HCT116 (cell line): ENCODE results near the gene ENPEP. TPM values are rescaled to one million over a fixed set of nuclear protein-coding genes. Genes with fewer than 3 reads are reported as not detected.
"Not testable (repeated sequence)": the region's sequence is repeated elsewhere in the genome, so short reads cannot be mapped to it uniquely, and the experiment has no call there.

Source experiments
- ATAC-seq: fragments of 200-7000 bp; cut with Tn5 transposase; 2 replicates; pipeline ENCODE4 v1.9.1; 2020; ENCODE audit warnings: mild to moderate bottlenecking, moderate library complexity
- BruUV-seq: library from RNA; stranded (reverse); fragments of 400-500 nt; replicated peaks from 2 replicates; lab custom pipeline; 2021; lab: Mats Ljungman, UMichigan
- CTCF ChIA-PET: fragments of 300-600 bp; sonication (Branson Sonifier 250); formaldehyde crosslinking; loops from one replicate; lab custom pipeline; 2021; ENCODE audit warnings: antibody characterized with exemption; lab: Charles Lee
- POLR2A ChIA-PET: fragments of 300-600, 350-600 bp; sonication (Branson Sonifier 250); formaldehyde crosslinking; loops from one replicate; lab custom pipeline; 2021; ENCODE audit warnings: antibody characterized with exemption; lab: Charles Lee
- RAD21 ChIA-PET, 2 experiments: fragments of 300-600 bp; sonication (Branson Sonifier 250); formaldehyde crosslinking; loops; one replicate each; lab custom pipeline; 2023; ENCODE audit warnings: low total read pairs in 2 of 2; ENCODE audit not compliant: uncharacterized antibody in 2 of 2, unreplicated experiment in 2 of 2, low non-redundant PET in 1 of 2; lab: Charles Lee
- DNase-seq: peaks from one replicate; pipeline ENCODE4 v3.0.0-alpha.2; 2010; ENCODE audit warnings: low read depth, low spot score
- H2AFZ ChIP-seq: fragments of 200-600 bp; shearing (Covaris generic), sonication (generic); 2 replicates; pipeline ENCODE4 v1.6.1; 2017; ENCODE audit warnings: low read depth, mixed run types, mixed read lengths, antibody characterized with exemption, low read length; ENCODE audit not compliant: poor library complexity, severe bottlenecking
- H3K27ac ChIP-seq: 2 replicates; pipeline ENCODE4 v1.5.1; 2012; ENCODE audit warnings: low read depth, low read length
- H3K27me3 ChIP-seq: fragments of 200-600 bp; sonication (generic); 2 replicates; pipeline ENCODE4 v1.6.1; 2016; ENCODE audit warnings: mixed run types, low read length, mixed read lengths; ENCODE audit not compliant: insufficient read depth
- H3K36me3 ChIP-seq, 2 experiments: fragments of 200-500 bp in 1 of 2; fragments of 200-600 bp in 1 of 2; sonication (Bioruptor generic) in 1 of 2; sonication (generic) in 1 of 2; 2 replicates each; pipeline versions ENCODE4 v1.5.1 to v1.6.1; 2014 to 2016; ENCODE audit warnings: low read length in 2 of 2, inconsistent platforms in 1 of 2, mixed read lengths in 1 of 2, mixed run types in 1 of 2; ENCODE audit not compliant: insufficient read depth in 2 of 2, control insufficient read depth in 1 of 2
- H3K4me1 ChIP-seq, 2 experiments: fragments of 200-600 bp in 1 of 2; sonication (generic) in 1 of 2; 2 replicates each; pipeline versions ENCODE4 v1.5.1 to v1.6.1; 2012 to 2017; ENCODE audit warnings: low read length in 2 of 2, inconsistent platforms in 1 of 2, mild to moderate bottlenecking in 1 of 2, mixed read lengths in 1 of 2, mixed run types in 1 of 2, moderate library complexity in 1 of 2; ENCODE audit not compliant: insufficient read depth in 2 of 2, control insufficient read depth in 1 of 2
- H3K4me2 ChIP-seq: fragments of 200-600 bp; sonication (generic); 2 replicates; pipeline ENCODE4 v1.6.1; 2017; ENCODE audit warnings: mixed run types, low read length, mixed read lengths
- H3K4me3 ChIP-seq, 2 experiments: fragments of 200-600 bp in 1 of 2; sonication (generic) in 1 of 2; replicated peaks in 1 of 2; 2 replicates each; pipeline ENCODE4 v1.5.1; 2011 to 2016; ENCODE audit warnings: low read length in 2 of 2, control low read depth in 1 of 2, low read depth in 1 of 2, mild to moderate bottlenecking in 1 of 2, mixed read lengths in 1 of 2, mixed run types in 1 of 2
- H3K79me2 ChIP-seq: fragments of 200-600 bp; sonication (generic); 2 replicates; pipeline ENCODE4 v1.6.1; 2017; ENCODE audit warnings: mild to moderate bottlenecking, mixed run types, low read length, moderate library complexity, mixed read lengths; ENCODE audit not compliant: insufficient read depth
- H3K9ac ChIP-seq: fragments of 200-600 bp; sonication (generic); 2 replicates; pipeline ENCODE4 v1.6.1; 2016; ENCODE audit warnings: low read length, mixed read lengths
- H3K9me2 ChIP-seq: fragments of 200-600 bp; sonication (generic), shearing (Covaris generic); 2 replicates; pipeline ENCODE4 v1.6.1; 2017; ENCODE audit warnings: mixed run types, mild to moderate bottlenecking, moderate library complexity; ENCODE audit not compliant: insufficient read depth
- H3K9me3 ChIP-seq, 2 experiments: fragments of 200-500 bp in 1 of 2; fragments of 200-600 bp in 1 of 2; sonication (Bioruptor generic) in 1 of 2; sonication (generic) in 1 of 2; 2 replicates each; pipeline ENCODE4 v1.6.1; 2014 to 2017; ENCODE audit warnings: low read length in 2 of 2, mixed read lengths in 2 of 2, inconsistent platforms in 1 of 2, low read depth in 1 of 2, mild to moderate bottlenecking in 1 of 2, mixed run types in 1 of 2, moderate library complexity in 1 of 2; ENCODE audit not compliant: control insufficient read depth in 1 of 2, insufficient read depth in 1 of 2
- H4K20me1 ChIP-seq: fragments of 200-600 bp; sonication (generic), shearing (Covaris generic); 2 replicates; pipeline ENCODE4 v1.6.1; 2017; ENCODE audit warnings: mixed run types, mild to moderate bottlenecking, moderate library complexity; ENCODE audit not compliant: insufficient read depth
- ATF3 ChIP-seq: IDR thresholded peaks from 2 replicates; pipeline ENCODE4 v1.6.1; 2012
- CEBPB ChIP-seq: IDR thresholded peaks from 2 replicates; pipeline ENCODE4 v1.6.1; 2012; ENCODE audit warnings: low read depth
- CTCF ChIP-seq, 3 experiments: fragments of 200-600 bp in 1 of 3; sonication (generic) in 1 of 3; IDR thresholded peaks in 2 of 3; conservative IDR thresholded peaks in 1 of 3; 2 replicates each; pipeline ENCODE4 v1.5.1; 2012 to 2017; ENCODE audit warnings: low read depth in 2 of 3, low read length in 2 of 3, antibody characterized with exemption in 1 of 3, borderline replicate concordance in 1 of 3, control low read depth in 1 of 3, mild to moderate bottlenecking in 1 of 3, mixed read lengths in 1 of 3, mixed run types in 1 of 3, moderate library complexity in 1 of 3; ENCODE audit not compliant: insufficient read depth in 1 of 3
- EGR1 ChIP-seq: IDR thresholded peaks from 2 replicates; pipeline ENCODE4 v1.6.1; 2012; ENCODE audit warnings: low read depth
- EZH2phosphoT487 ChIP-seq: fragments of 200-600 bp; IDR thresholded peaks from 2 replicates; pipeline ENCODE4 v1.6.1; 2018; ENCODE audit warnings: antibody characterized with exemption, borderline replicate concordance
- MAX ChIP-seq: IDR thresholded peaks from 2 replicates; pipeline ENCODE4 v1.6.1; 2012
- POLR2AphosphoS5 ChIP-seq: IDR thresholded peaks from 2 replicates; pipeline ENCODE4 v1.6.1; 2011; ENCODE audit warnings: mild to moderate bottlenecking, low read depth, low read length, moderate library complexity
- RAD21 ChIP-seq: IDR thresholded peaks from 2 replicates; pipeline ENCODE4 v1.6.1; 2012; ENCODE audit warnings: low read depth, mild to moderate bottlenecking
- SP1 ChIP-seq: IDR thresholded peaks from 2 replicates; pipeline ENCODE4 v1.6.1; 2012; ENCODE audit warnings: low read depth
- TCF7L2 ChIP-seq: IDR thresholded peaks from 2 replicates; pipeline ENCODE4 v1.7.0; 2011; ENCODE audit warnings: borderline replicate concordance, inconsistent platforms; ENCODE audit not compliant: insufficient read depth, insufficient read length; ENCODE audit errors: extremely low read depth
- ZFX ChIP-seq: fragments of 450-650 bp; IDR thresholded peaks from 2 replicates; pipeline ENCODE4 v1.6.1; 2017
- ZNF274 ChIP-seq: fragments of 200-500 bp; sonication (Bioruptor generic); IDR thresholded peaks from 2 replicates; pipeline ENCODE4 v1.6.1; 2014; ENCODE audit warnings: mild to moderate bottlenecking, low read depth, low read length, inconsistent platforms
- intact Hi-C: fragments of 100-400 bp; cut with micrococcal nuclease; formaldehyde crosslinking; loops from 2 replicates; pipeline ENCODE4 v1.10.0; 2022
- total RNA-seq: library from RNA; stranded (reverse); gene quantifications from one replicate; pipeline ENCODE4 v1.2.1, GENCODE V29; 2021; ENCODE audit not compliant: unreplicated experiment

The ENPEP gene
- total RNA-seq, 1 experiment from 2014 or later: 4.5 TPM

GRCh38 chr4:110474481-110474880 is 1.5 kb upstream of the ENPEP start (continued):
- TF ChIP-seq CTCF (IDR thresholded peaks at IDR 0.05 in 2 of 3, conservative IDR thresholded peaks at IDR 0.05 in 1 of 3; ENCODE audit: borderline replicate concordance in 1 of 3, insufficient read depth in 1 of 3, low read depth in 2 of 3, low read length in 2 of 3) (no peak), TCF7L2 (no peak), EZH2phosphoT487 (no peak), CEBPB (no peak)

- intact Hi-C loops, H3K36me3 ChIP-seq, ATAC-seq, POLR2A ChIA-PET, H3K9ac ChIP-seq, RAD21 ChIA-PET, DNase-seq, H3K4me3 ChIP-seq, H3K79me2 ChIP-seq, H3K27me3 ChIP-seq, H3K4me1 ChIP-seq, H3K9me3 ChIP-seq, BruUV-seq, H3K4me2 ChIP-seq, CTCF ChIA-PET, H3K9me2 ChIP-seq, H2AFZ ChIP-seq, H4K20me1 ChIP-seq, H3K27ac ChIP-seq: not testable (repeated sequence)
These were observed 875 bp upstream of the ENPEP start for GRCh38 chr4:110475080-110475479.

GRCh38 chr4:110477836-110478235 is 1.9 kb downstream of the ENPEP start:
- no peak overlapping the region for H3K4me2 ChIP-seq
- H3K79me2 ChIP-seq: no peaks in the 10 kb centered on the region
- no peaks in the 10 kb centered on the region for H3K36me3 ChIP-seq
- no peak overlapping the region for H3K9ac ChIP-seq
- no peaks in the 10 kb centered on the region for H4K20me1 ChIP-seq
- H3K4me3 ChIP-seq: no peak overlapping the region
- BruUV-seq: no TSS peak
- no peaks in the 10 kb centered on the region for H3K9me2 ChIP-seq
- RAD21 ChIA-PET: no interaction called here
- no peaks in the 10 kb centered on the region for H3K9me3 ChIP-seq
- CTCF ChIA-PET: no interaction called here
- H3K4me1 ChIP-seq: peaks cover 0 to 10% of the 10 kb centered on the region in 2 experiments; a peak in 2 of 4 replicates
- no peaks in the 10 kb centered on the region for H3K27me3 ChIP-seq
- H3K27ac ChIP-seq: no peak overlapping the region
- POLR2A ChIA-PET: no interaction called here
- ATAC-seq: no peak
- no peak for DNase-seq
- no peak overlapping the region for H2AFZ ChIP-seq
- intact Hi-C loops: no loop called here
- TF ChIP-seq EGR1 (no peak), MAX (no peak), ZNF274 (no peak), POLR2AphosphoS5 (no peak), ATF3 (no peak), RAD21 (no peak), ZFX (no peak), SP1 (no peak), CTCF (IDR thresholded peaks at IDR 0.05 in 2 of 3, conservative IDR thresholded peaks at IDR 0.05 in 1 of 3; ENCODE audit: borderline replicate concordance in 1 of 3, insufficient read depth in 1 of 3, low read depth in 2 of 3, low read length in 2 of 3) (no peak)
